HEK293 (cell line): Measurements from ENCODE around the gene PRR29.

ENCODE experiments used
- CTCF ChIA-PET: fragments of 350-600 bp; formaldehyde crosslinking; extraction: SDS; loops from one replicate; lab custom pipeline; 2021; ENCODE audit warnings: antibody characterized with exemption; lab: Yijun Ruan, JAX
- POLR2A ChIA-PET: fragments of 300-600 bp; formaldehyde crosslinking; extraction: SDS; loops from one replicate; lab custom pipeline; 2020; ENCODE audit warnings: antibody characterized with exemption, inconsistent platforms; lab: Yijun Ruan, JAX
- H3K27ac ChIP-seq: fragments of 200-500 bp; sonication (Bioruptor generic); 2 replicates; pipeline ENCODE4 v1.5.1; 2014; ENCODE audit warnings: low read depth, low read length, control low read depth, inconsistent platforms; ENCODE audit errors: extremely low read depth
- H3K36me3 ChIP-seq, 2 experiments: fragments of 200-500 bp in 1 of 2; sonication (Bioruptor generic) in 1 of 2; 1 replicate in 1 of 2; 2 replicates in 1 of 2; pipeline ENCODE4 v1.5.1; 2014 to 2017; ENCODE audit warnings: inconsistent platforms in 2 of 2, low read length in 2 of 2; ENCODE audit not compliant: control insufficient read depth in 2 of 2, insufficient read depth in 1 of 2
- H3K4me1 ChIP-seq: fragments of 200-500 bp; sonication (Bioruptor generic); 2 replicates; pipeline ENCODE4 v1.5.1; 2014; ENCODE audit warnings: mild to moderate bottlenecking, low read length, inconsistent platforms; ENCODE audit not compliant: control insufficient read depth, insufficient read depth
- H3K4me3 ChIP-seq: 2 replicates; pipeline ENCODE4 v1.5.1; 2011; ENCODE audit warnings: low read depth, mild to moderate bottlenecking, control low read depth, low read length, moderate library complexity
- H3K9me3 ChIP-seq: fragments of 200-500 bp; sonication (Bioruptor generic); 2 replicates; pipeline ENCODE4 v1.5.1; 2014; ENCODE audit warnings: low read depth, low read length, inconsistent platforms; ENCODE audit not compliant: control insufficient read depth, insufficient read depth
- ATF2 ChIP-seq: fragments of 450-650 bp; formaldehyde crosslinking; IDR thresholded peaks from 2 replicates; pipeline ENCODE4 v1.5.1; 2016; ENCODE audit warnings: missing biosample characterization, missing genetic modification characterization, low read depth
- BCL11B ChIP-seq: fragments of 450-650 bp; formaldehyde crosslinking; IDR thresholded peaks from 2 replicates; pipeline ENCODE4 v1.5.1; 2016; ENCODE audit warnings: low read depth, missing biosample characterization, missing genetic modification characterization
- HOXA7 ChIP-seq: sonication (generic); formaldehyde crosslinking; IDR thresholded peaks from 2 replicates; pipeline ENCODE4 v1.8.1; 2022; ENCODE audit warnings: missing genetic modification reagents, borderline replicate concordance
- KLF1 ChIP-seq: fragments of 450-650 bp; formaldehyde crosslinking; IDR thresholded peaks from 2 replicates; pipeline ENCODE4 v1.5.1; 2016; ENCODE audit warnings: missing biosample characterization, missing genetic modification characterization
- PRDM2 ChIP-seq: fragments of 450-650 bp; formaldehyde crosslinking; IDR thresholded peaks from 2 replicates; pipeline ENCODE4 v1.5.1; 2016; ENCODE audit warnings: missing biosample characterization, missing genetic modification characterization, borderline replicate concordance
- ZBTB1 ChIP-seq: fragments of 450-650 bp; formaldehyde crosslinking; IDR thresholded peaks from 2 replicates; pipeline ENCODE4 v1.5.1; 2016; ENCODE audit warnings: missing biosample characterization, missing genetic modification characterization
- ZBTB7A ChIP-seq: fragments of 450-650 bp; formaldehyde crosslinking; IDR thresholded peaks from 2 replicates; pipeline ENCODE4 v1.5.1; 2016; ENCODE audit warnings: low read depth, missing biosample characterization, missing genetic modification characterization
- ZFHX2 ChIP-seq: fragments of 450-650 bp; formaldehyde crosslinking; conservative IDR thresholded peaks from 2 replicates; pipeline ENCODE4 v1.5.1; 2016; ENCODE audit warnings: missing biosample characterization, missing genetic modification characterization
- ZIC2 ChIP-seq: fragments of 450-650 bp; formaldehyde crosslinking; IDR thresholded peaks from 2 replicates; pipeline ENCODE4 v1.5.1; 2016; ENCODE audit warnings: missing biosample characterization, missing genetic modification characterization
- ZNF302 ChIP-seq: fragments of 450-650 bp; formaldehyde crosslinking; IDR thresholded peaks from 2 replicates; pipeline ENCODE4 v1.5.1; 2016; ENCODE audit warnings: missing biosample characterization, missing genetic modification characterization, low read depth
- ZNF530 ChIP-seq: fragments of 450-650 bp; formaldehyde crosslinking; IDR thresholded peaks from 2 replicates; pipeline ENCODE4 v1.5.1; 2016; ENCODE audit warnings: low read depth, missing biosample characterization, missing genetic modification characterization
- ZNF626 ChIP-seq: fragments of 450-650 bp; sonication (Bioruptor Pico); formaldehyde crosslinking; IDR thresholded peaks from 2 replicates; pipeline ENCODE4 v1.5.1; 2018; ENCODE audit warnings: missing biosample characterization, missing genetic modification characterization, inconsistent platforms
- ZNF658 ChIP-seq: fragments of 450-650 bp; formaldehyde crosslinking; IDR thresholded peaks from 2 replicates; pipeline ENCODE4; 2016; ENCODE audit warnings: missing biosample characterization, missing genetic modification characterization
- ZNF768 ChIP-seq: fragments of 450-650 bp; formaldehyde crosslinking; IDR thresholded peaks from 2 replicates; pipeline ENCODE4 v1.5.1; 2018; ENCODE audit warnings: missing biosample characterization, mild to moderate bottlenecking, missing genetic modification characterization
- ZXDB ChIP-seq: fragments of 450-650 bp; formaldehyde crosslinking; IDR thresholded peaks from 2 replicates; pipeline ENCODE4 v1.5.1; 2016; ENCODE audit warnings: missing biosample characterization, missing genetic modification characterization
- TF ChIP-seq, protein P1 (sequence below): fragments of 450-650 bp; IDR thresholded peaks from 2 replicates; pipeline ENCODE4 v1.5.1; 2018; ENCODE audit warnings: missing biosample characterization, mild to moderate bottlenecking, missing genetic modification characterization
- TF ChIP-seq, protein P2 (sequence below): fragments of 450-650 bp; formaldehyde crosslinking; IDR thresholded peaks from 2 replicates; pipeline ENCODE4 v1.5.1; 2016; ENCODE audit warnings: missing biosample characterization, missing genetic modification characterization
- TF ChIP-seq, protein P3 (sequence below): fragments of 450-650 bp; formaldehyde crosslinking; IDR thresholded peaks from 2 replicates; pipeline ENCODE4 v1.5.1; 2016; ENCODE audit warnings: missing biosample characterization, missing genetic modification characterization
- TF ChIP-seq, protein P4 (sequence below): fragments of 450-650 bp; formaldehyde crosslinking; IDR thresholded peaks from 2 replicates; pipeline ENCODE4 v1.5.1; 2017; ENCODE audit warnings: missing biosample characterization, missing genetic modification characterization

The PRR29 gene

DNA sequence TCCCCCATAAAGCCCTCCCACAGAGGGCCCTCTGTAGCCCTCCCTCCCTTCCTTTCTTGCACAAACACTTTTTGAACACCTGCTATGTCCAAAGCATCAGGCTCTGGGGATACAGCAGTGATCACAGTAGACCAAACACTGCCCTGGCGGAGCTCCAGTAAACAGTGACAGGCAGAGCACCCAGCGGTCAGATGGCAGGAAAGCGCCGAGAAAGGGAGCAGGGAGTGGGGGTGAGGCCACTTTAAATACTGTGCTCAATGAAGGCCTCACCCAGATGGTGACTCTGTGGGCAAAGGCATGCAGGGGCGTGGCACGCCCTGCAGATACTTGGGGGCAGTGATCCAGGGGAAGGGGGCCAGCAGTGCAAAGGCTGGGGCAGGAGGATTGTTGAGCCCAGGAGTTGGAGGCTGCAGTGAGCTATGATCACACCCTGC, 7.6 kb downstream of the PRR29 start:
- Histone ChIP-seq H3K4me1 (no peaks in the 10 kb centered on the region; the same call in 1 of the 2 replicates), H3K9me3 (no peaks in the 10 kb centered on the region), H3K4me3 (no peak overlapping the region), H3K36me3 (no peaks in the 10 kb centered on the region), H3K27ac (no peak overlapping the region)
- POLR2A ChIA-PET: no interaction called here
- TF ChIP-seq, protein P1, sequence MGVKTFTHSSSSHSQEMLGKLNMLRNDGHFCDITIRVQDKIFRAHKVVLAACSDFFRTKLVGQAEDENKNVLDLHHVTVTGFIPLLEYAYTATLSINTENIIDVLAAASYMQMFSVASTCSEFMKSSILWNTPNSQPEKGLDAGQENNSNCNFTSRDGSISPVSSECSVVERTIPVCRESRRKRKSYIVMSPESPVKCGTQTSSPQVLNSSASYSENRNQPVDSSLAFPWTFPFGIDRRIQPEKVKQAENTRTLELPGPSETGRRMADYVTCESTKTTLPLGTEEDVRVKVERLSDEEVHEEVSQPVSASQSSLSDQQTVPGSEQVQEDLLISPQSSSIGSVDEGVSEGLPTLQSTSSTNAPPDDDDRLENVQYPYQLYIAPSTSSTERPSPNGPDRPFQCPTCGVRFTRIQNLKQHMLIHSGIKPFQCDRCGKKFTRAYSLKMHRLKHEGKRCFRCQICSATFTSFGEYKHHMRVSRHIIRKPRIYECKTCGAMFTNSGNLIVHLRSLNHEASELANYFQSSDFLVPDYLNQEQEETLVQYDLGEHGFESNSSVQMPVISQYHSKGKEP (tag by site-specific recombination): no peak
- TF ChIP-seq, protein P2, sequence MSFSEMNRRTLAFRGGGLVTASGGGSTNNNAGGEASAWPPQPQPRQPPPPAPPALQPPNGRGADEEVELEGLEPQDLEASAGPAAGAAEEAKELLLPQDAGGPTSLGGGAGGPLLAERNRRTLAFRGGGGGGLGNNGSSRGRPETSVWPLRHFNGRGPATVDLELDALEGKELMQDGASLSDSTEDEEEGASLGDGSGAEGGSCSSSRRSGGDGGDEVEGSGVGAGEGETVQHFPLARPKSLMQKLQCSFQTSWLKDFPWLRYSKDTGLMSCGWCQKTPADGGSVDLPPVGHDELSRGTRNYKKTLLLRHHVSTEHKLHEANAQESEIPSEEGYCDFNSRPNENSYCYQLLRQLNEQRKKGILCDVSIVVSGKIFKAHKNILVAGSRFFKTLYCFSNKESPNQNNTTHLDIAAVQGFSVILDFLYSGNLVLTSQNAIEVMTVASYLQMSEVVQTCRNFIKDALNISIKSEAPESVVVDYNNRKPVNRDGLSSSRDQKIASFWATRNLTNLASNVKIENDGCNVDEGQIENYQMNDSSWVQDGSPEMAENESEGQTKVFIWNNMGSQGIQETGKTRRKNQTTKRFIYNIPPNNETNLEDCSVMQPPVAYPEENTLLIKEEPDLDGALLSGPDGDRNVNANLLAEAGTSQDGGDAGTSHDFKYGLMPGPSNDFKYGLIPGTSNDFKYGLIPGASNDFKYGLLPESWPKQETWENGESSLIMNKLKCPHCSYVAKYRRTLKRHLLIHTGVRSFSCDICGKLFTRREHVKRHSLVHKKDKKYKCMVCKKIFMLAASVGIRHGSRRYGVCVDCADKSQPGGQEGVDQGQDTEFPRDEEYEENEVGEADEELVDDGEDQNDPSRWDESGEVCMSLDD (tag by site-specific recombination): no peak
- TF ChIP-seq ZNF658 (no peak), BCL11B (no peak), ZNF626 (tag by site-specific recombination) (no peak), ZIC2 (tag by site-specific recombination) (peak; percentile 69), ZNF302 (tag by site-specific recombination) (no peak), PRDM2 (tag by site-specific recombination) (no peak), ZFHX2 (0 out of 2 replicates have a peak, but pooled peaks have one; percentile 5), ZXDB (tag by site-specific recombination) (no peak), ZNF530 (tag by site-specific recombination) (no peak), ATF2 (tag by site-specific recombination) (no peak), ZBTB1 (tag by site-specific recombination) (no peak), ZNF768 (tag by site-specific recombination) (no peak), ZBTB7A (tag by site-specific recombination) (no peak), HOXA7 (CRISPR knock-in tag) (no peak), KLF1 (tag by site-specific recombination) (peak; percentile 45; the same call in 1 of the 2 replicates)
- TF ChIP-seq, protein P3, sequence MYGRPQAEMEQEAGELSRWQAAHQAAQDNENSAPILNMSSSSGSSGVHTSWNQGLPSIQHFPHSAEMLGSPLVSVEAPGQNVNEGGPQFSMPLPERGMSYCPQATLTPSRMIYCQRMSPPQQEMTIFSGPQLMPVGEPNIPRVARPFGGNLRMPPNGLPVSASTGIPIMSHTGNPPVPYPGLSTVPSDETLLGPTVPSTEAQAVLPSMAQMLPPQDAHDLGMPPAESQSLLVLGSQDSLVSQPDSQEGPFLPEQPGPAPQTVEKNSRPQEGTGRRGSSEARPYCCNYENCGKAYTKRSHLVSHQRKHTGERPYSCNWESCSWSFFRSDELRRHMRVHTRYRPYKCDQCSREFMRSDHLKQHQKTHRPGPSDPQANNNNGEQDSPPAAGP (tag by site-specific recombination): no peak
- TF ChIP-seq, protein P4, sequence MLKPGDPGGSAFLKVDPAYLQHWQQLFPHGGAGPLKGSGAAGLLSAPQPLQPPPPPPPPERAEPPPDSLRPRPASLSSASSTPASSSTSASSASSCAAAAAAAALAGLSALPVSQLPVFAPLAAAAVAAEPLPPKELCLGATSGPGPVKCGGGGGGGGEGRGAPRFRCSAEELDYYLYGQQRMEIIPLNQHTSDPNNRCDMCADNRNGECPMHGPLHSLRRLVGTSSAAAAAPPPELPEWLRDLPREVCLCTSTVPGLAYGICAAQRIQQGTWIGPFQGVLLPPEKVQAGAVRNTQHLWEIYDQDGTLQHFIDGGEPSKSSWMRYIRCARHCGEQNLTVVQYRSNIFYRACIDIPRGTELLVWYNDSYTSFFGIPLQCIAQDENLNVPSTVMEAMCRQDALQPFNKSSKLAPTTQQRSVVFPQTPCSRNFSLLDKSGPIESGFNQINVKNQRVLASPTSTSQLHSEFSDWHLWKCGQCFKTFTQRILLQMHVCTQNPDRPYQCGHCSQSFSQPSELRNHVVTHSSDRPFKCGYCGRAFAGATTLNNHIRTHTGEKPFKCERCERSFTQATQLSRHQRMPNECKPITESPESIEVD (tag by site-specific recombination): no peak
- CTCF ChIA-PET: interaction anchor here (0.6 to 2.3 kb wide), 6 partner anchors 11 to 579 kb away, joined by 3 to 10 read pairs (median 3); no protein-coding TSS in a partner anchor
